ENCODE measurements around the gene RABGAP1L. TPM values are rescaled to one million over a fixed set of nuclear protein-coding genes. Genes with fewer than 3 reads are reported as not detected.

The RABGAP1L gene
- total RNA-seq, 1 donor = 28.3 TPM

DNA sequence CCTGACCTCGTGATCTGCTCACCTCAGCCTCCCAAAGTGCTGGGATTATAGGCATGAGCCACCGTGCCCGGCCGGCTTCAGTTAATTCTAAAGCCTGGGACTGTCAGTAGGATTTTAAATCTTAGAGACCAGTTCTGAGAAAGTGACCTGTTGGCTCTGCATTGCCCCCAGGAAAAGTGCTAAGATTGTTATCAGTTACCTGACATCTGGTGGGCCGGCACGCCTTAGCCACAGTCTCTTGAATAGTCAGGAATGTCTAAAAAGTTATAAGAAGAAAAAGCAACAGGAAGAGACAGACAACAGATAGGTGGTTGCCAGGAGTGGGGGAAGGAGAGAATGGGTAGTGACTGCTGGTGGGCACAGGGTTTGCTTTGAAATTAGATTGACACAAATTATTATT is 35.1 kb downstream of the RABGAP1L start:
- no peak for DNase-seq (ENCODE audit: low read depth in 2 of 3, low spot score in 2 of 3)

DNA sequence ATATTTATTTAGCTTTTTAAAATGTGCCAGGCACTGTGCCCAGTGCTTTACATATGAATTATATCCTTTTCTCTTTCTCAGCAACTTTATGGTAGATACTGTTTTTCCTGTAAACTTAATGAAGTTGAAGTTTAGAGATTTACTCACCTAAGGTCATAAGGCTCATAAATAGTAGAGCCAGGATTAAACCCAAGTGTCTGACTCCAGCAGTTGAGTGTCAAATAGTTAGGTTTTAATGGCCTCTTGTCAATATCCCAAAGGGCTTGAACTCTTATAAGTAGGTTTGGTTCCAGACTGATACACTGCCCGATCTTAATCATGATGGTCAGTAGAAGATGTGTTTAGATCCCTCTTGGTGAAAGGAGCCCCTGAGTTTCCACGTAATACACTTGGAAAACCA is 37.8 kb downstream of the RABGAP1L start:
- DNase-seq (ENCODE audit: low read depth in 2 of 3, low spot score in 2 of 3) = no peak

GRCh38 chr1:174197547-174197946 is 38.2 kb downstream of the RABGAP1L start:
- no peak for DNase-seq (ENCODE audit: low read depth in 2 of 3, low spot score in 2 of 3)

DNA sequence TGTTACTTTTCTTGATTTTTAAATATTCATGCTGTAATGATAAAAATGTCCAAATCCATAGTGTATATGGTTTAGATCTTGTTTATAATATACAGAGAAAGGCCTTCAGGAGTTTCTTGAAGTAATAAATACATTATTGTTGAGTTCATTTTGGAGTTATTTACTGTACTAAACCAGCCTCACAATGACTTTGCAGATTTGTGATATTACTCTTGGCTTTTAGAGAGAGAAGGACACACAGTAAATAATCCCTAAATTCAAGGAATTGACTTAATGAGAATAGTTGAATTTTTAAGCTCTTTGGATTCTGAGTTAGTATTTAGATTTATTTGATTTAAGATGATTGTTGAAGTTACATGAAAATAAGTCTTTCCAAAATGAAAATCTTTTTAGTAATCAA is 38.9 kb downstream of the RABGAP1L start:
- no peak for DNase-seq (ENCODE audit: low read depth in 2 of 3, low spot score in 2 of 3)

GRCh38 chr1:174200746-174201145 is 41.4 kb downstream of the RABGAP1L start:
- no peak for DNase-seq (ENCODE audit: low read depth in 2 of 3, low spot score in 2 of 3)

GRCh38 chr1:174204697-174205308 is 45.5 kb downstream of the RABGAP1L start:
- DNase-seq (ENCODE audit: low read depth in 2 of 3, low spot score in 2 of 3) = peak in 1 of 3 donors; percentile 15

GRCh38 chr1:174206148-174206836 is 47.0 kb downstream of the RABGAP1L start:
- DNase-seq (ENCODE audit: low read depth in 2 of 3, low spot score in 2 of 3) = no peak

DNA sequence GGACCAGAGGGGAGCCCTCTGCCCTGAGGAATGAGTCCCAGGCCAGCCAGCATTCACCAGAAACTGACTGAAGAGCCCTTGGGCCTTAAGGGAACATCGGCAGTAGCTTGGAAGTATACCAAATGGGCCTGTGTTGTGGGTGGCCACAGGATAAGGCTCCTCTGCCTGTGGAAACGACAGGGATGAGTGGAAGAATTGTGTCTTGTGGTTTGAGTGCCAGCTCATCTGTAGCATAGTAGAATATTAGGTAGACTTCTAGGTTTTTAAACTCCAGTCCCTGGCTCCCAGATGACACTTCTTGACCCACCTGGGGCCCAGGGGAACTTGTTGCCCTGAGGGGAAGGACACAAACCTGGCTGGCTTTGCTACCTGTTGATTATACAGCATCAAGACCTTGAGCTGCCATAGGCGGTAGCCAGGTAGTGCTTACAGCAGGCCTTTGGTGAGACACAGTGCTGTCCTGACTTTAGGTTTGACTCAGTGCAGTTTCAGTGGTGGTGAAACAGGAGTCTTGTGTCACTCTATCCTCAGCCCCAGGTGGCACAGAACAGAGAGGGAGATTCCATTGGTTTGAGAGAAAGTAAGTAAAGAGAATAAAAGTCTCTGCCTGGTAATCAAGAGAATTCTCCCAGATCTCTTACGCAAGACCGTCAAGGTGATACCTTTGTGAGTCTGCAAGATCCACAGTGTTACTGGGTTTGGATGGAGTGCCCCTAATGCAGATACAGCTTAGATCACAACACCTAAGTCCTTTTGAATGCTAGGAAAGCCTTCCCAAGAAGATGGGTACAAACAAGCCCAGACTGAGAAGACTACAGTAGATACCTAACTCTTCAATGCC is 50.2 kb downstream of the RABGAP1L start:
- no peak for DNase-seq (ENCODE audit: low read depth in 2 of 3, low spot score in 2 of 3)

DNA sequence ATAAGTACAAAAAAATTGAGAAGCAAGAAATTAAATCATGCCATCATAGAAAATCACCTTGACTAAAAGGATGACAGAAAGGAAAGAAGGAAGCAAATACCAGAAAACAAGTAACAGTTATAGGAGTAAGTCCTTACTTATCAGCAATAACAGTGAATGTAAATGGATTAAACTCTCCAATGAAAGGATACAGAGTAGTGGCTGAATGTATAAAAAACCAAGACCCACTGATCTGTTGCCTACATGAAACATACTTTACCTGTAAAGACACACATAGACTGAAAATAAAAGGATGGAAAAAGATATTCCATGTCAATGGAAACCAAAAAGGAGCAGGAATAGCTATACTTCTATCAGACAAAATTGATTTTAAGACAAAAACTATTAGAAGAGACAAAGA is 52.2 kb downstream of the RABGAP1L start:
- no peak for DNase-seq (ENCODE audit: low read depth in 2 of 3, low spot score in 2 of 3)

- DNase-seq (ENCODE audit: low read depth in 2 of 3, low spot score in 2 of 3) = no peak
Measured at GRCh38 chr1:174215766-174216165, 56.4 kb downstream of the RABGAP1L start.

DNA sequence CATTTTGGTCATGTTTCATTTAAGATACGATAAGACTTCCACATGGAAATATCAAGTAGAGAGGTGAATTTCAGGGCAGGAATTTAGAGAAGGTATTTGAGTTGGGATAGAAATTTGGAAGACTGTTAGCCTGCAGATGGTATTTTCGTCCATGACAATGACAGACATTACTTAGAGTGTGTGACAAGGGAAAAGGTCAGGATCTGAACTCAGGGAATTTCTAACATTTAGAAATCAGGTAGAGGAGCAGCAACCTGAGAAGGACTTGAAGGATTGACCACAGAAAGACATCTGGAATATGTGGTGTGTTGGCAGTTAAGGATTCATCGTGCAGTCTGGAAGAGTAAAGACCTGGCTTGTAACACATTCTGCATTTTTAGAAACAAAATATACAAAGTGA is 57.9 kb downstream of the RABGAP1L start:
- no peak for DNase-seq (ENCODE audit: low read depth in 2 of 3, low spot score in 2 of 3)

DNA sequence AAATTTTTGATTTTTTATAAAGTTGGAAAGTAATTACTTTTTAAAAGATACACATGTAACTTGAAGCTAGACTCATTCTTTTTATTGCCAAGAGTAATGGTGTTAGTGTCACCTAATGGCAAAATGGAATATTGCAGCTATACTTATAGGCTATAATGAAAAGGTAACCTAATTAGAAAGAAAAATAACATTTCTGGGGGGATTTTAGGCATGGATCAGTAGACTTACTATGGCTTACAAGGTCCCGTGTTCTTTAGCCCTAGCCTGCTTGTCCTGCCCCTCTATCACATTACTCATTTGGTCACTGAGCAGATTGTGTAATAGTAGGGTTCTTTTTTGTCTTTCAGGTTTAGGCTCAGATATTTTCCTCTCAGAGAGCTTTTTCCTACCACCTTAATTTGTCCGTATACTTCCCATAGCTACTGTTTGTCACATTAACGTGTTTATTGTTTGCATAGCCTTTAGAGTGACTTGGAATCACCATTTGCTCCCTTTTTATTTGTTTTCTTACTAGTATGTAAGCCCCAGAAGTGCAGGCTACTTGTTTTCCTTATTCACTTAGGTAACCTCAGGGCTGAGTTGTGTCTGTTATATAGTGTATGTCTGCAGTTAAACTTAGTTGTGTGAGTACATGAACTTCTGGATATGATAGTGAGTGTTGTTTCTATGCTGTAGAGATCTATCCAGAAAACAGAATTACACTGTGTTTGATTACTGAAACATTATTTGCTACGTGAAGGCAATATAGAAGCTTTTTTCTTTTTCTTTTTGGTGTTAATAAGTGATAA is 58.7 kb downstream of the RABGAP1L start:
- peak; percentile 14 to 68 (median 36) for DNase-seq (ENCODE audit: low read depth in 2 of 3, low spot score in 2 of 3)

GRCh38 chr1:174218983-174219382 is 59.7 kb downstream of the RABGAP1L start:
- no peak for DNase-seq (ENCODE audit: low read depth in 2 of 3, low spot score in 2 of 3)

GRCh38 chr1:174219606-174220370 is 60.5 kb downstream of the RABGAP1L start:
- DNase-seq (ENCODE audit: low read depth in 2 of 3, low spot score in 2 of 3) = no peak

GRCh38 chr1:174221681-174222080 is 62.4 kb downstream of the RABGAP1L start:
- no peak for DNase-seq (ENCODE audit: low read depth in 2 of 3, low spot score in 2 of 3)

DNA sequence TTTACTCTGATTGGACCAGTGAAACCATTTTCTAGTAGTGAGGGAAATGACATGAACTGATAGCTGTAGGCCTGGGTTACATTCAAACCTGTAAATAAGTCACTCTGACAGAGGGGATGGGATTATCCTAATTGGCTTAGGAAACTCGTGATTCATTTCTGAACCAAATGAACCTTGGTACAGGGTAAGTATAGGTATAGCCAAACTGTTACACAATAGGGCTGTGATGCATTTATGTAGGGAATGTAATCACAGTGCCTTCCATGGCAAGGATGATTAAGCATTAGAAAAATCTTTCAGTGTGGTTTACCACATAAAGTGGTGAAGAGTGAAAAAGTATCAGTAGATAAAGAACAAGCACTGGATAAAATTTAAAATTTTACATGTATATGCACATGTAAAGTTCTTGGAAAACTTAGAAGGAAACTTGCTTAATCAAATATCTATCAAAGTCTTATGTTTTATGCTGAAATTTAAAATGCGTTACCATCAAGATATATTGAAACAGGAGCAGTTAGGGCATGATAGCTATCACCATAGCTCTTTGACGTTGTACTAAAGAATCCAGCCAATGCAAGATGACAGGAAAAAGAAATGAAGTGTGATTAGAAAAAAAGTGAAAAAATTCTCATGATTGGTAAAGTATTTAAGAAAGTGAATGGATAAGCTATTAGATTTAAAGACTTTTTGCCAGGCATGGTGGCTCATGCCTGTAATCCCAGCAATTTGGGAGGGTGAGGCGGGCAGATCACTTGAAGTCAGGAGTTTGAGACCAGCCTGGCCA is 63.0 kb downstream of the RABGAP1L start:
- DNase-seq (ENCODE audit: low read depth in 2 of 3, low spot score in 2 of 3) = no peak

- no peak for DNase-seq (ENCODE audit: low read depth in 2 of 3, low spot score in 2 of 3)
Measured at GRCh38 chr1:174224641-174225040, 65.3 kb downstream of the RABGAP1L start.

- no peak for DNase-seq (ENCODE audit: low read depth in 2 of 3, low spot score in 2 of 3)
Measured at GRCh38 chr1:174225499-174226204, 66.3 kb downstream of the RABGAP1L start.

- no peak for DNase-seq (ENCODE audit: low read depth in 2 of 3, low spot score in 2 of 3)
Measured at GRCh38 chr1:174230399-174230798, 71.1 kb downstream of the RABGAP1L start.

All from hematopoietic multipotent progenitor cell (in vitro differentiated cells).